Naive thymus-derived CD4-positive, alpha-beta T cell (primary cell): Measurements from ENCODE around the gene ZNF648. TPM values are rescaled to one million over a fixed set of nuclear protein-coding genes. Genes with fewer than 3 reads are reported as not detected.
"Not testable (repeated sequence)": the region's sequence is repeated elsewhere in the genome, so short reads cannot be mapped to it uniquely, and the experiment has no call there.

ENCODE experiments used
- ATAC-seq: fragments of 150-1000 bp; cut with Tn5 transposase; 2 replicates; pipeline ENCODE4 v1.10.0; 2021; ENCODE audit warnings: mild to moderate bottlenecking, moderate library complexity
- CTCF ChIA-PET: fragments of 350-600 bp; sonication (Branson Sonifier 250); formaldehyde crosslinking; loops from one replicate; lab custom pipeline; 2021; ENCODE audit warnings: antibody characterized with exemption; lab: Charles Lee
- POLR2A ChIA-PET: fragments of 350-600 bp; sonication (Branson Sonifier 250); formaldehyde crosslinking; loops from one replicate; lab custom pipeline; 2021; ENCODE audit warnings: antibody characterized with exemption, inconsistent platforms; lab: Charles Lee
- DNase-seq, 9 donors: peaks; one replicate each; pipeline versions ENCODE4 v3.0.0 to v3.0.0-alpha.2; 2020 to 2022; ENCODE audit warnings: mixed read lengths in 1 of 9
- H3K27ac ChIP-seq: one replicate; pipeline ENCODE4 v1.7.0; 2013; ENCODE audit warnings: mild to moderate bottlenecking, low read depth, low read length, moderate library complexity
- H3K27me3 ChIP-seq, 2 donors: one replicate each; pipeline ENCODE4 v1.7.0; 2013; ENCODE audit warnings: low read length in 2 of 2, mild to moderate bottlenecking in 2 of 2, moderate library complexity in 2 of 2; ENCODE audit not compliant: control insufficient read depth in 2 of 2, insufficient read depth in 2 of 2
- H3K36me3 ChIP-seq, 3 experiments: 1 replicate in 2 of 3; 2 replicates in 1 of 3; pipeline ENCODE4 v1.7.0; 2013; ENCODE audit warnings: low read length in 3 of 3, mild to moderate bottlenecking in 3 of 3, moderate library complexity in 1 of 3; ENCODE audit not compliant: insufficient read depth in 3 of 3, control insufficient read depth in 2 of 3
- H3K4me1 ChIP-seq, 2 donors: one replicate each; pipeline ENCODE4 v1.7.0; 2013; ENCODE audit warnings: low read length in 2 of 2, mild to moderate bottlenecking in 2 of 2, moderate library complexity in 1 of 2; ENCODE audit not compliant: control insufficient read depth in 2 of 2, insufficient read depth in 2 of 2
- H3K4me3 ChIP-seq: 2 replicates; pipeline ENCODE4 v1.7.0; 2013; ENCODE audit warnings: mild to moderate bottlenecking, low read length
- H3K9me3 ChIP-seq, 3 experiments: 1 replicate in 2 of 3; 2 replicates in 1 of 3; pipeline ENCODE4 v1.7.0; 2013; ENCODE audit warnings: low read length in 3 of 3; ENCODE audit not compliant: control insufficient read depth in 2 of 3
- H3K27ac Mint-ChIP-seq, 9 donors: one replicate each; pipeline ENCODE4 v1.8.0; 2020 to 2022; ENCODE audit warnings: mixed read lengths in 9 of 9, mild to moderate bottlenecking in 8 of 9, moderate library complexity in 5 of 9, inconsistent platforms in 2 of 9
- H3K27me3 Mint-ChIP-seq, 5 donors: one replicate each; pipeline ENCODE4 v1.8.0; 2021 to 2022; ENCODE audit warnings: mixed read lengths in 5 of 5, mild to moderate bottlenecking in 1 of 5
- H3K36me3 Mint-ChIP-seq, 5 donors: one replicate each; pipeline ENCODE4 v1.8.0; 2020 to 2022; ENCODE audit warnings: mixed read lengths in 5 of 5, mild to moderate bottlenecking in 3 of 5, inconsistent platforms in 1 of 5
- H3K4me1 Mint-ChIP-seq, 7 donors: one replicate each; pipeline ENCODE4 v1.8.0; 2020 to 2022; ENCODE audit warnings: mixed read lengths in 7 of 7, mild to moderate bottlenecking in 3 of 7, inconsistent platforms in 1 of 7
- H3K4me3 Mint-ChIP-seq, 10 donors: one replicate each; pipeline ENCODE4 v1.8.0; 2020 to 2022; ENCODE audit warnings: mild to moderate bottlenecking in 10 of 10, mixed read lengths in 10 of 10, moderate library complexity in 6 of 10, inconsistent platforms in 2 of 10
- H3K9me3 Mint-ChIP-seq, 11 donors: one replicate each; pipeline ENCODE4 v1.8.0; 2020 to 2022; ENCODE audit warnings: mixed read lengths in 11 of 11, mild to moderate bottlenecking in 4 of 11, inconsistent platforms in 1 of 11, moderate library complexity in 1 of 11
- intact Hi-C, 2 donors: fragments of 100-400 bp; cut with micrococcal nuclease; formaldehyde crosslinking; loops; one replicate each; pipeline ENCODE4 v1.15.1; 2023
- polyA plus RNA-seq, 2 donors: library from polyadenylated mRNA; unstranded; fragments of 300-500 nt; fragmentation: Illumina TruSeq; gene quantifications; one replicate each; pipeline ENCODE4 v1.2.3, GENCODE V29; 2021
- total RNA-seq, 6 experiments: library from RNA in 5 of 6; stranded (reverse) in 5 of 6; gene quantifications; 1 replicate in 5 of 6; 2 replicates in 1 of 6; pipeline ENCODE4 v1.2.3 and lab custom pipeline; 2021 to 2026

Gene ZNF648
- total and polyA plus RNA-seq, 7 experiments from 2014 or later: 0.07 to 0.13 TPM; not detected in 5

DNA sequence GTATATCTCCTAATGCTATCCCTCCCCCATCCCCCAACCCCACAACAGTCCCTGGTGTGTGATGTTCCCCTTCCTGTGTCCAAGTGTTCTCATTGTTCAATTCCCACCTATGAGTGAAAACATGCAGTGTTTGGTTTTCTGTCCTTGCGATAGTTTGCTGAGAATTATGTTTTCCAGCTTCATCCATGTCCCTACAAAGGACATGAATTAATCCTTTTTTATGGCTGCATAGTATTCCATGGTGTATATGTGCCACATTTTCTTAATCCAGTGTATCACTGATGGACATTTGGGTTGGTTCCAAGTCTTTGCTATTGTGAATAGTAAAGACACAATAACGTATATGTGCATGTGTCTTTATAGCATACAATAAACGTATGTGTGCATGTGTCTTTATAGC is 56.1 kb downstream of the ZNF648 start:
- H3K36me3 ChIP-seq, DNase-seq, H3K4me3 ChIP-seq, H3K4me3 Mint-ChIP-seq, H3K27me3 ChIP-seq, ATAC-seq, H3K4me1 Mint-ChIP-seq, H3K27ac ChIP-seq, POLR2A ChIA-PET, H3K4me1 ChIP-seq, H3K9me3 ChIP-seq, CTCF ChIA-PET, H3K27ac Mint-ChIP-seq: not testable (repeated sequence)
- H3K9me3 Mint-ChIP-seq: peaks cover 0 to 50% (median 17%) of the 10 kb centered on the region in 11 donors
- H3K36me3 Mint-ChIP-seq: peaks cover 0 to 24% (median 12%) of the 10 kb centered on the region in 5 donors
- intact Hi-C loops: loop anchor here in 1 of 2 donors (10.0 kb wide), 1 partner anchor 49 kb away; no protein-coding TSS in a partner anchor
- peaks cover 4 to 38% (median 14%) of the 10 kb centered on the region in 5 donors for H3K27me3 Mint-ChIP-seq

DNA sequence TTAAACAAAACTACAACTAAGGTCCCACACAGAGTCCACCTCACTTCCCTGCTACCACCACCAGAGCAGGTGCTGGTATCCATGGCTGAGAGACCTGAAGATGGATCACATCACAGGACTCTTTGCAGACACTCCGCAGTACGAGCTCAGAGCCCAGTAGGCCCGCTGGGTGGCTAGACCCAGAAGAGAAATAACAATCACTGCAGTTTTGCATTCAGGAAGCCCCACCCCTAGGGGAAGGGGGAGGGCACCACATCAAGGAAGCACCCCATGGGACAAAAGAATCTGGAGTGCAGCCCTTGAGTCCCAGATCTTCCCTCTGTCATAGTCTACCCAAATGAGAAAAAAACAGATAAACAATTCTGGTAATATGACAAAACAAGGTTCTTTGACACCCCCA is 56.9 kb downstream of the ZNF648 start:
- CTCF ChIA-PET: no interaction called here
- Mint-ChIP-seq H3K36me3 (peaks cover 0 to 19% (median 12%) of the 10 kb centered on the region in 5 donors), H3K4me3 (no peak overlapping the region), H3K27ac (no peak overlapping the region), H3K27me3 (peaks cover 4 to 34% (median 16%) of the 10 kb centered on the region in 5 donors), H3K9me3 (peaks cover 0 to 44% (median 13%) of the 10 kb centered on the region in 11 donors), H3K4me1 (peaks cover 0 to 9% (median 2%) of the 10 kb centered on the region in 7 donors)
- DNase-seq: no peak
- H3K4me1 ChIP-seq: no peaks in the 10 kb centered on the region
- POLR2A ChIA-PET: no interaction called here
- no peaks in the 10 kb centered on the region for H3K36me3 ChIP-seq
- H3K27ac ChIP-seq: no peak overlapping the region
- intact Hi-C loops: loop anchor here in 1 of 2 donors (10.0 kb wide), 1 partner anchor 50 kb away; no protein-coding TSS in a partner anchor
- no peak for ATAC-seq
- H3K9me3 ChIP-seq: no peaks in the 10 kb centered on the region
- no peak overlapping the region for H3K4me3 ChIP-seq
- no peaks in the 10 kb centered on the region for H3K27me3 ChIP-seq
